ENCODE results near the gene SIX1. TPM values are rescaled to one million over a fixed set of nuclear protein-coding genes. Genes with fewer than 3 reads are reported as not detected.

SIX1 gene
- total RNA-seq, 4 donors from 2014 or later: 0.42 to 1.4 (median 0.70) TPM

DNA sequence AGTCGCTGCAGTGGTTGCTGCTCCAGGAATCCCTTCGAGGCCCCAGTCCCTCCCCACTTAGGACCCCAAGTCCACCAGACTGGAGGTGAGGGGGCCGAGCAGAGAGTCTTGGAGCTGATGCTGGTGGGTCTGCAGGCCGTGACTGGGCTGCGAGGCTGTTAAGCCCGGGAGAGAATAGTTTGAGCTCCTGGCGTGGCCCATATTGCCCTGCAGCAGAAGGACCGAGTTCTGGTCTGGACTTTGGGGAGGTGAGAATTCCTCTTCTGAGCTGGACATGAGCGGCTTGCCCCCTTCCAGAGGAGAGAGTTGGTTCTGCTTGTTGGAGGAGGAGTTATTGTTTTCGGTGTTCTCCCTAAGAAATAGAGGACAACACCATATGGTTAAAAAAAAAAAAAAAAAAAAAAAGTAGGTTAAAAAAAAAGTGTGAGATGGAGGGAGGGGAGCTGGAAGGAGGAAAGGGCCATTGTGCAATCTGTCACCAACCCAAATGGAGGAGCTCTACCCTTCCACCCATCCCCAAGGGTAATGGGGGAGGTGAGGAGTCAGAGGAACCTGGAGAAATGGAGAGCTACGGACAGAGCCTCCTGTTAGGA, 3.0 kb downstream of the SIX1 start:
- Histone ChIP-seq H3K4me3 (no peak overlapping the region), H3K27ac (no peak overlapping the region), H3K36me3 (no peaks in the 10 kb centered on the region), H3K9me3 (no peaks in the 10 kb centered on the region), H3K4me1 (peaks cover 0 to 60% (median 40%) of the 10 kb centered on the region in 3 donors), H3K27me3 (peaks cover 100% of the 10 kb centered on the region)
- no peak for ATAC-seq
- 23 to 36% methylated on average over 2 to 6 of the region's 11 CpGs for WGBS, 2 donors (ENCODE audit: low coverage in 1 of 2)
- TF ChIP-seq POLR2AphosphoS5 (IDR thresholded peaks at IDR 0.05) (no peak), POLR2A (IDR thresholded peaks at IDR 0.05) (no peak), EP300 (IDR thresholded peaks at IDR 0.05) (no peak)
- TF ChIP-seq, protein P1, sequence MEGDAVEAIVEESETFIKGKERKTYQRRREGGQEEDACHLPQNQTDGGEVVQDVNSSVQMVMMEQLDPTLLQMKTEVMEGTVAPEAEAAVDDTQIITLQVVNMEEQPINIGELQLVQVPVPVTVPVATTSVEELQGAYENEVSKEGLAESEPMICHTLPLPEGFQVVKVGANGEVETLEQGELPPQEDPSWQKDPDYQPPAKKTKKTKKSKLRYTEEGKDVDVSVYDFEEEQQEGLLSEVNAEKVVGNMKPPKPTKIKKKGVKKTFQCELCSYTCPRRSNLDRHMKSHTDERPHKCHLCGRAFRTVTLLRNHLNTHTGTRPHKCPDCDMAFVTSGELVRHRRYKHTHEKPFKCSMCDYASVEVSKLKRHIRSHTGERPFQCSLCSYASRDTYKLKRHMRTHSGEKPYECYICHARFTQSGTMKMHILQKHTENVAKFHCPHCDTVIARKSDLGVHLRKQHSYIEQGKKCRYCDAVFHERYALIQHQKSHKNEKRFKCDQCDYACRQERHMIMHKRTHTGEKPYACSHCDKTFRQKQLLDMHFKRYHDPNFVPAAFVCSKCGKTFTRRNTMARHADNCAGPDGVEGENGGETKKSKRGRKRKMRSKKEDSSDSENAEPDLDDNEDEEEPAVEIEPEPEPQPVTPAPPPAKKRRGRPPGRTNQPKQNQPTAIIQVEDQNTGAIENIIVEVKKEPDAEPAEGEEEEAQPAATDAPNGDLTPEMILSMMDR (IDR thresholded peaks at IDR 0.05): no peak

- TF ChIP-seq POLR2AphosphoS5 (IDR thresholded peaks at IDR 0.05) (no peak), POLR2A (IDR thresholded peaks at IDR 0.05) (no peak), EP300 (IDR thresholded peaks at IDR 0.05) (no peak)
- TF ChIP-seq, protein P1 (IDR thresholded peaks at IDR 0.05): no peak
- Histone ChIP-seq H3K4me3 (no peak overlapping the region), H3K27ac (no peak overlapping the region), H3K27me3 (peaks cover 100% of the 10 kb centered on the region), H3K36me3 (no peaks in the 10 kb centered on the region), H3K9me3 (no peaks in the 10 kb centered on the region), H3K4me1 (peaks cover 0 to 62% (median 40%) of the 10 kb centered on the region in 3 donors)
- 44 to 50% methylated on average over 1 to 2 of the region's 2 CpGs for WGBS, 2 donors (ENCODE audit: low coverage in 1 of 2)
- no peak for ATAC-seq
These were observed 4.0 kb downstream of the SIX1 start for GRCh38 chr14:60645126-60645741.

DNA sequence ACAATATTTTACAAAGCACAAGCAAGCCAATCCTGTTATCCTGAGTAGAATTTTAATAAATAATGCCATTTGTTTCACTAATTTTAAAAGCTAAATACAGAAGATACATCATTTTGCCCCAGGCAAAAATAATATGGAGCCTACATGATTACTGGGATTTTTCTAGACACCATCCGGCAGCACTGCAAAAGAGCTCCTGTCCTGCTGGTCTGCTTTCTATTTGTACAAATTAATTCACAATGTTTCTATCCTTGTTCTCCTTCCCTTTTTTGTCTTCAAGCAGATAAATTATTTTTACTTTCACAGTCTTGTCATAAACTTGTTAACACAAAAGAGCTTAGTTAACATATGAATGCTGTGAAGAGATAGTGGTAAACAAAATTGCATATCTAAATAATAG, 4.6 kb downstream of the SIX1 start:
- 46 to 50% methylated on average over 1 of the region's 1 CpG for WGBS, 2 donors (ENCODE audit: low coverage in 1 of 2)
- Histone ChIP-seq H3K36me3 (no peaks in the 10 kb centered on the region), H3K27me3 (peaks cover 100% of the 10 kb centered on the region), H3K4me1 (peaks cover 0 to 57% (median 37%) of the 10 kb centered on the region in 3 donors), H3K9me3 (no peaks in the 10 kb centered on the region), H3K27ac (no peak overlapping the region), H3K4me3 (no peak overlapping the region)
- ATAC-seq: no peak
- no peak for TF ChIP-seq EP300 (IDR thresholded peaks at IDR 0.05)
- no peak for TF ChIP-seq POLR2AphosphoS5 (IDR thresholded peaks at IDR 0.05)
- TF ChIP-seq, protein P1 (IDR thresholded peaks at IDR 0.05): no peak
- no peak for TF ChIP-seq POLR2A (IDR thresholded peaks at IDR 0.05)

DNA sequence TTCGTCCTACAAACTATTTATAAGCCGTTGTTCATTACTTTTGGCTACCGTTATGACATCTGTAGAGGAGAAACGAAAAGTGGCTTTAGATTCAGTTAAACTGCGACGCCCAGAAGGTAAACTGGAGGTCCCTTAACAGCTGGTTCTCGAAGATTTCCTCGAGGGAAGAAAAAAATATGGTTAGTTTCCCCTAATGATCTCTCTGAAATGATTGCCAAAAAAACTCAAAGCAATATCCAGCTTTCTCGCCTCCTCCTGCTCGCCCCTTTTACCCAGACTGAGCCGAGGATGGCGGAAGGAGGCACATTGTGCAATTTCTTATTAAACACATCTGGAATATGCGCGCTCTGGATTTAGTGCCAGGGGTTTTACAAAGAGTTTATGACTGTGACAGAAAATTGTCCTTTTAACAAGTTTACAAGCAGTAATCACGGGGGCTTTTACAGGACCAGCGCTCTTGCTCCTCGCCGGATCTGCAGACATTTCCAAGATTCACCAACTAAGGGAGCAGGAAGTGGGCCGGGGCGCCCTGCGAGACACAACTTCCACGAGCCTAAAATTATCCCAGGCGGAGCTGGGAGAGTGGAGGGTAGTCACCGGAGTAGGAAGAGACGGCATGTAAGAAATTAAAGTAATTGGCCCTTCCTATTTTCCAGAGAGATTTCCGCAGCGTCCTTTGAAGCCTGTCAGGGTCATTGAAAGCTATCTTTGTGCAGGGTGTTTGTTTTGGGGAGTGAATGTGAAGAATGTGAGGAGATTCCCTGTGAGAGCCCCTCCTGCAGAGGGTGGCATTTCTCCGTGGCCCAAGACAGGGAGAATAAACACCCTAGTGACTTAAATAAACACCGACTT, 5.6 kb downstream of the SIX1 start:
- Histone ChIP-seq H3K9me3 (no peaks in the 10 kb centered on the region), H3K27ac (no peak overlapping the region), H3K36me3 (no peaks in the 10 kb centered on the region), H3K4me3 (no peak overlapping the region), H3K27me3 (peaks cover 100% of the 10 kb centered on the region), H3K4me1 (peaks cover 0 to 47% (median 28%) of the 10 kb centered on the region in 3 donors)
- TF ChIP-seq, protein P1 (IDR thresholded peaks at IDR 0.05): no peak
- TF ChIP-seq POLR2AphosphoS5 (IDR thresholded peaks at IDR 0.05) (no peak), POLR2A (IDR thresholded peaks at IDR 0.05) (no peak), EP300 (IDR thresholded peaks at IDR 0.05) (no peak)
- no peak for ATAC-seq
- WGBS, 2 donors (ENCODE audit: low coverage in 1 of 2): 14 to 21% methylated on average over 25 to 29 of the region's 29 CpGs

Measured in gastroesophageal sphincter (tissue), 4 donors.